GM13976 (cell line): ENCODE results near the gene ANKMY1.

Experiments used
- DNase-seq: peaks from one replicate; pipeline ENCODE4 v3.0.0; 2012; ENCODE audit warnings: low spot score
- CTCF ChIP-seq: IDR thresholded peaks from 2 replicates; pipeline ENCODE4 v1.5.1; 2012; ENCODE audit warnings: borderline replicate concordance, mild to moderate bottlenecking; ENCODE audit not compliant: insufficient read depth; ENCODE audit errors: extremely low read depth, missing control alignments, control extremely low read depth
- in situ Hi-C: fragments of 300-500 bp; cut with MboI; formaldehyde crosslinking; loops from one replicate; pipeline ENCODE4 v1.12.0; 2022; ENCODE audit warnings: low sequenced_read_pairs, mixed read lengths, inconsistent platforms; ENCODE audit not compliant: unreplicated experiment

Gene ANKMY1

GRCh38 chr2:240598311-240598911, 40.6 kb upstream of the ANKMY1 start:
- in situ Hi-C loops, result no loop called here
- no peak for DNase-seq
- TF ChIP-seq CTCF, result no peak

- in situ Hi-C loops, result no loop called here
- no peak for TF ChIP-seq CTCF
- DNase-seq, result no peak
Measured at GRCh38 chr2:240597419-240598181, 39.8 kb upstream of the ANKMY1 start.

DNA sequence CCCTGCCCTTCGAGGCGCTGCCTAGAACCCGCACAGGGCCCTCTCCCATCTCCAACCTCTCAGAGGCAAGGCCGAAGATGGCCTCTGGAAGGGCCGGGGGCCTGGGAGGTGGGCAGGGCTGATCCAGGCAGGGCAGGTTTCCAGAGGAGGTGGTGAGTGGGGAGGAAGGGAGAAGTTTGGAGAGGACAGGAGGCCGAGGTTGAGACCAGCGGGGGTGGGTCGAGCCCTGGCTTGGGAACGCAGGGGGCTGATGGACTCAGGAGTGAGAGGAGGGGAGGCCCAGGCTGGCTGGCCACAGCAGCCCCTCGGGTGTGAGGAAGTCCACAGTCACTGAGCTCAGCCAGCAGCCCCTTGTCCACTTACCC, 39.2 kb upstream of the ANKMY1 start:
- no peak for TF ChIP-seq CTCF
- no peak for DNase-seq
- in situ Hi-C loops, result no loop called here

GRCh38 chr2:240596491-240596931, 38.7 kb upstream of the ANKMY1 start:
- DNase-seq, result no peak
- in situ Hi-C loops, result no loop called here
- TF ChIP-seq CTCF, result no peak

- no peak for DNase-seq
- TF ChIP-seq CTCF, result no peak
- in situ Hi-C loops, result no loop called here
Measured at GRCh38 chr2:240596080-240596460, 38.3 kb upstream of the ANKMY1 start.

- peak; percentile 77 for DNase-seq
- in situ Hi-C loops, result no loop called here
- peak; percentile 36 for TF ChIP-seq CTCF
Measured at GRCh38 chr2:240595381-240596079, 37.7 kb upstream of the ANKMY1 start.
